A172 (cell line): ENCODE results near the gene RNU1-3. TPM values are rescaled to one million over a fixed set of nuclear protein-coding genes. Genes with fewer than 3 reads are reported as not detected.
"Not testable (repeated sequence)": the region's sequence is repeated elsewhere in the genome, so short reads cannot be mapped to it uniquely, and the experiment has no call there.

Source experiments
- DNase-seq: peaks from one replicate; pipeline ENCODE4 v3.0.0-alpha.2; 2015; ENCODE audit warnings: low spot score
- total RNA-seq: library from RNA; depleted of rRNA; stranded (reverse); fragments of >200 nt; shearing (Covaris generic); gene quantifications from 2 replicates; pipeline ENCODE4 v1.2.3, GENCODE V29; 2014

Gene RNU1-3
- total RNA-seq, 1 experiment from 2014 or later, result 255 TPM

GRCh38 chr1:16639091-16640031, 27.4 kb downstream of the RNU1-3 start:
- not testable (repeated sequence) for DNase-seq

GRCh38 chr1:16637941-16638778, 28.6 kb downstream of the RNU1-3 start:
- not testable (repeated sequence) for DNase-seq

- not testable (repeated sequence) for DNase-seq
Observed at GRCh38 chr1:16636551-16637195, 30.1 kb downstream of the RNU1-3 start.

- not testable (repeated sequence) for DNase-seq
Observed at GRCh38 chr1:16635959-16636358, 30.8 kb downstream of the RNU1-3 start.

GRCh38 chr1:16633540-16634282, 33.0 kb downstream of the RNU1-3 start:
- not testable (repeated sequence) for DNase-seq

GRCh38 chr1:16632044-16632850, 34.5 kb downstream of the RNU1-3 start:
- DNase-seq, result not testable (repeated sequence)

GRCh38 chr1:16631248-16632043, 35.3 kb downstream of the RNU1-3 start:
- no peak for DNase-seq

GRCh38 chr1:16630661-16631247, 36.0 kb downstream of the RNU1-3 start:
- DNase-seq, result no peak

GRCh38 chr1:16629916-16630530, 36.7 kb downstream of the RNU1-3 start:
- DNase-seq, result not testable (repeated sequence)

- no peak for DNase-seq
Observed at GRCh38 chr1:16628361-16629111, 38.2 kb downstream of the RNU1-3 start.

GRCh38 chr1:16626409-16626983, 40.3 kb downstream of the RNU1-3 start:
- not testable (repeated sequence) for DNase-seq

GRCh38 chr1:16625497-16626408, 41.0 kb downstream of the RNU1-3 start:
- no peak for DNase-seq

GRCh38 chr1:16623812-16624719, 42.7 kb downstream of the RNU1-3 start:
- DNase-seq, result not testable (repeated sequence)

- peak; percentile 75 for DNase-seq
Observed at GRCh38 chr1:16623337-16623736, 43.4 kb downstream of the RNU1-3 start.

GRCh38 chr1:16621681-16622315, 45.0 kb downstream of the RNU1-3 start:
- not testable (repeated sequence) for DNase-seq
